Brain microvascular endothelial cell (primary cell): Measurements from ENCODE around the gene ACAN.

Experiments used
- DNase-seq: peaks from one replicate; pipeline ENCODE4 v3.0.0-alpha.2; 2020
- H3K27ac ChIP-seq: fragments of 250-450 bp; sonication (Bioruptor Pico); 2 replicates; pipeline ENCODE4 v1.5.1; 2020; ENCODE audit warnings: mild to moderate bottlenecking, moderate library complexity
- H3K27me3 ChIP-seq: fragments of 250-450 bp; sonication (Bioruptor Pico); replicated peaks from 2 replicates; pipeline ENCODE4 v1.5.1; 2020; ENCODE audit warnings: mild to moderate bottlenecking
- H3K36me3 ChIP-seq: fragments of 250-450 bp; sonication (Bioruptor Pico); replicated peaks from 2 replicates; pipeline ENCODE4 v1.5.1; 2020; ENCODE audit warnings: mild to moderate bottlenecking
- H3K4me3 ChIP-seq: 2 replicates; pipeline ENCODE4 v1.5.1; 2011; ENCODE audit warnings: low read depth, mild to moderate bottlenecking, control low read depth, low read length, moderate library complexity
- CTCF ChIP-seq: IDR thresholded peaks from 2 replicates; pipeline ENCODE4 v1.5.1; 2011; ENCODE audit warnings: low read depth, mild to moderate bottlenecking, moderate library complexity, low read length, control low read depth, inconsistent platforms; ENCODE audit errors: missing control alignments
- in situ Hi-C: cut with HindIII; loops from 2 replicates; pipeline ENCODE4 v1.10.0; 2017; ENCODE audit warnings: low sequenced_read_pairs, low pct_ligation_motif_present

The ACAN gene

GRCh38 chr15:88797663-88798339 lies 5.4 kb upstream of the ACAN start:
- no peaks in the 10 kb centered on the region for H3K36me3 ChIP-seq
- H3K27ac ChIP-seq, result no peak overlapping the region
- no peak for DNase-seq
- in situ Hi-C loops, result no loop called here
- TF ChIP-seq CTCF, result no peak
- H3K27me3 ChIP-seq, result peaks cover 21% of the 10 kb centered on the region
- no peak overlapping the region for H3K4me3 ChIP-seq

- no peak for DNase-seq
- no peak for TF ChIP-seq CTCF
- Histone ChIP-seq H3K4me3 (no peak overlapping the region), H3K27ac (no peak overlapping the region), H3K36me3 (no peaks in the 10 kb centered on the region), H3K27me3 (peaks cover 28% of the 10 kb centered on the region)
- in situ Hi-C loops, result no loop called here
Observed at GRCh38 chr15:88799341-88799740, 3.9 kb upstream of the ACAN start.

- TF ChIP-seq CTCF, result no peak
- no peak overlapping the region for H3K4me3 ChIP-seq
- H3K27ac ChIP-seq, result no peak overlapping the region
- peak; percentile 18 for DNase-seq
- peaks cover 31% of the 10 kb centered on the region for H3K27me3 ChIP-seq
- H3K36me3 ChIP-seq, result no peaks in the 10 kb centered on the region
- in situ Hi-C loops, result loop anchor here (25.0 kb wide), 1 partner anchor 138 kb away; no protein-coding TSS in a partner anchor
Observed at GRCh38 chr15:88800026-88800425, 3.2 kb upstream of the ACAN start.

GRCh38 chr15:88800738-88801137 lies 2.5 kb upstream of the ACAN start:
- Histone ChIP-seq H3K4me3 (no peak overlapping the region), H3K27ac (no peak overlapping the region), H3K36me3 (no peaks in the 10 kb centered on the region), H3K27me3 (peaks cover 37% of the 10 kb centered on the region)
- no peak for TF ChIP-seq CTCF
- in situ Hi-C loops, result loop anchor here (25.0 kb wide), 1 partner anchor 138 kb away; no protein-coding TSS in a partner anchor
- DNase-seq, result no peak

- H3K27me3 ChIP-seq, result peaks cover 38% of the 10 kb centered on the region
- in situ Hi-C loops, result loop anchor here (25.0 kb wide), 1 partner anchor 140 kb away; no protein-coding TSS in a partner anchor
- DNase-seq, result no peak
- TF ChIP-seq CTCF, result no peak
- H3K36me3 ChIP-seq, result no peaks in the 10 kb centered on the region
- peak overlapping the region; percentile 20 for H3K4me3 ChIP-seq
- no peak overlapping the region for H3K27ac ChIP-seq
Observed at GRCh38 chr15:88802250-88802990, 816 bp upstream of the ACAN start.

- H3K4me3 ChIP-seq, result peak overlapping the region; percentile 20
- H3K27me3 ChIP-seq, result peaks cover 38% of the 10 kb centered on the region
- no peak overlapping the region for H3K27ac ChIP-seq
- TF ChIP-seq CTCF, result no peak
- no peak for DNase-seq
- in situ Hi-C loops, result loop anchor here (25.0 kb wide), 1 partner anchor 141 kb away; no protein-coding TSS in a partner anchor
- no peaks in the 10 kb centered on the region for H3K36me3 ChIP-seq
Observed at GRCh38 chr15:88802991-88803240, 320 bp upstream of the ACAN start.
